ENCODE data around the gene TRIM32.

TRIM32 gene

GRCh38 chr9:116662646-116663310 lies 24.3 kb upstream of the TRIM32 start (continued):
- no peak for TF ChIP-seq ZNF518A (tag by site-specific recombination; conservative IDR thresholded peaks at IDR 0.05; ENCODE audit: low read depth)
- TF ChIP-seq ZSCAN4 (tag by site-specific recombination; IDR thresholded peaks at IDR 0.05), result no peak
- no peak for TF ChIP-seq CTCF (tag by site-specific recombination; IDR thresholded peaks at IDR 0.05)
- no peak for TF ChIP-seq MYNN (tag by site-specific recombination; IDR thresholded peaks at IDR 0.05; ENCODE audit: borderline replicate concordance)
- no peak for TF ChIP-seq ZNF121 (tag by site-specific recombination; IDR thresholded peaks at IDR 0.05)
- TF ChIP-seq ZNF423 (tag by site-specific recombination; IDR thresholded peaks at IDR 0.05), result no peak
- no peak for TF ChIP-seq ZNF660 (tag by site-specific recombination; IDR thresholded peaks at IDR 0.05)

GRCh38 chr9:116663581-116663980 lies 23.5 kb upstream of the TRIM32 start:
- CTCF ChIA-PET, result interaction anchor here (0.8 to 6.5 kb wide), 3 partner anchors 17 to 1071 kb away, joined by 3 to 41 read pairs (median 3); no protein-coding TSS in a partner anchor

More at GRCh38 chr9:116663581-116663980, 23.5 kb upstream of the TRIM32 start:
- no peaks in the 10 kb centered on the region for H3K4me1 ChIP-seq (ENCODE audit: control insufficient read depth, insufficient read depth, low read length)
- TF ChIP-seq ZNF19 (tag by site-specific recombination; IDR thresholded peaks at IDR 0.05; ENCODE audit: low read depth) (no peak), ZNF677 (tag by site-specific recombination; IDR thresholded peaks at IDR 0.05) (no peak), ZFHX2 (tag by site-specific recombination; conservative IDR thresholded peaks at IDR 0.05) (no peak), ZNF18 (tag by site-specific recombination; IDR thresholded peaks at IDR 0.05) (no peak), ZNF658 (tag by site-specific recombination; IDR thresholded peaks at IDR 0.05) (no peak), ZNF416 (tag by site-specific recombination; IDR thresholded peaks at IDR 0.05) (no peak), AEBP2 (tag by site-specific recombination; IDR thresholded peaks at IDR 0.05; ENCODE audit: borderline replicate concordance) (no peak), ZNF37A (tag by site-specific recombination; IDR thresholded peaks at IDR 0.05) (no peak), ZNF16 (tag by site-specific recombination; IDR thresholded peaks at IDR 0.05; ENCODE audit: low read depth) (no peak), PRDM1 (tag by site-specific recombination; IDR thresholded peaks at IDR 0.05) (no peak), ZNF629 (tag by site-specific recombination; IDR thresholded peaks at IDR 0.05) (no peak), ZNF112 (tag by site-specific recombination; IDR thresholded peaks at IDR 0.05) (no peak), ZNF391 (tag by site-specific recombination; IDR thresholded peaks at IDR 0.05; ENCODE audit: borderline replicate concordance, low read depth) (no peak), ZNF501 (tag by site-specific recombination; IDR thresholded peaks at IDR 0.05) (no peak), ZNF223 (tag by site-specific recombination; IDR thresholded peaks at IDR 0.05) (no peak), ZNF571 (tag by site-specific recombination; IDR thresholded peaks at IDR 0.05) (no peak), ZFP69B (tag by site-specific recombination; IDR thresholded peaks at IDR 0.05) (no peak), ZNF654 (tag by site-specific recombination; IDR thresholded peaks at IDR 0.05; ENCODE audit: low read depth) (no peak), ZNF341 (tag by site-specific recombination; IDR thresholded peaks at IDR 0.05; ENCODE audit: low read depth) (no peak), ZBTB21 (tag by site-specific recombination; IDR thresholded peaks at IDR 0.05) (no peak)
- no peaks in the 10 kb centered on the region for H3K36me3 ChIP-seq (ENCODE audit: control insufficient read depth in 2 of 2, insufficient read depth in 1 of 2, low read length in 2 of 2)
- no peaks in the 10 kb centered on the region for H3K9me3 ChIP-seq (ENCODE audit: control insufficient read depth, insufficient read depth, low read depth, low read length)
- no peak overlapping the region for H3K27ac ChIP-seq (ENCODE audit: extremely low read depth, low read depth, low read length)
- POLR2A ChIA-PET, result no interaction called here
- H3K4me3 ChIP-seq (ENCODE audit: low read depth, low read length), result no peak overlapping the region

Measured in HEK293 (cell line).